ENCODE results near the gene NOTCH3. TPM values are rescaled to one million over a fixed set of nuclear protein-coding genes. Genes with fewer than 3 reads are reported as not detected.
A peak's percentile ranks its signal among the peaks of the same experiment; 100 is the strongest.

Gene NOTCH3
- polyA plus RNA-seq (2013, experiment 1 of 2) = 22.0 TPM
- 22.6 TPM for polyA plus RNA-seq (2013, experiment 2 of 2)

- Histone ChIP-seq H3K9ac (ENCODE audit: low read length) (peak within 1 kb of the TSS; percentile 84), H3K56ac (ENCODE audit: low read length) (peak within 1 kb of the TSS; percentile 89), H2BK120ac (ENCODE audit: low read depth, low read length) (peak within 1 kb of the TSS; percentile 89), H2BK5ac (ENCODE audit: low read length) (no peak within 1 kb of the TSS), H2BK15ac (replicated peaks; ENCODE audit: low read depth) (no peak within 1 kb of the TSS), H3K27me3 (ENCODE audit: insufficient read depth, low read length, poor library complexity) (no peaks in the 10 kb centered on the region), H3K4me3 (ENCODE audit: low read length) (peak within 1 kb of the TSS; percentile 89), H3K4ac (ENCODE audit: low read depth, low read length) (peak within 1 kb of the TSS; percentile 88), H3K36me3 (ENCODE audit: control insufficient read depth, insufficient read depth, low read length) (no peaks in the 10 kb centered on the region), H3K4me1 (ENCODE audit: control insufficient read depth, low read depth, low read length) (no peaks in the 10 kb centered on the region), H4K8ac (ENCODE audit: low read depth, low read length) (no peak within 1 kb of the TSS), H4K5ac (ENCODE audit: low read length) (no peak within 1 kb of the TSS), H3K18ac (ENCODE audit: low read length) (peak within 1 kb of the TSS; percentile 97), H2AK5ac (ENCODE audit: low read length) (no peak within 1 kb of the TSS), H3K4me2 (ENCODE audit: low read length) (peak within 1 kb of the TSS; percentile 75), H3K27ac (ENCODE audit: low read depth, low read length) (peak within 1 kb of the TSS; percentile 39), H3K79me2 (ENCODE audit: control insufficient read depth, insufficient read depth, low read length) (peaks cover 7% of the 10 kb centered on the region), H3K79me1 (ENCODE audit: low read length) (peaks cover 9% of the 10 kb centered on the region), H3K23ac (ENCODE audit: low read length) (peak within 1 kb of the TSS; percentile 66)
- DNase-seq = peak; percentile 43
- no CpG with 5 or more reads among the region's 74 CpGs for WGBS (ENCODE audit: extremely low coverage, insufficient coverage, low lambda C conversion rate)
Measured at GRCh38 chr19:15200553-15201364, at the start of gene NOTCH3. NOTCH3 (minus strand) TSS chr19:15200995; CDS start chr19:15200905, 90 bp downstream.

GRCh38 chr19:15250640-15250993, 49.8 kb upstream of the NOTCH3 start:
- Histone ChIP-seq H3K4ac (ENCODE audit: low read depth, low read length) (no peak overlapping the region), H3K56ac (ENCODE audit: low read length) (no peak overlapping the region), H3K27ac (ENCODE audit: low read depth, low read length) (no peak overlapping the region), H4K5ac (ENCODE audit: low read length) (no peak overlapping the region), H2AK5ac (ENCODE audit: low read length) (no peak overlapping the region), H2BK15ac (replicated peaks; ENCODE audit: low read depth) (no peak overlapping the region), H3K23ac (ENCODE audit: low read length) (no peak overlapping the region), H3K4me1 (ENCODE audit: control insufficient read depth, low read depth, low read length) (no peaks in the 10 kb centered on the region), H3K18ac (ENCODE audit: low read length) (no peak overlapping the region), H3K9ac (ENCODE audit: low read length) (no peak overlapping the region), H3K79me1 (ENCODE audit: low read length) (peaks cover 24% of the 10 kb centered on the region), H3K79me2 (ENCODE audit: control insufficient read depth, insufficient read depth, low read length) (peaks cover 19% of the 10 kb centered on the region), H2BK5ac (ENCODE audit: low read length) (no peak overlapping the region), H3K27me3 (ENCODE audit: insufficient read depth, low read length, poor library complexity) (no peaks in the 10 kb centered on the region), H2BK120ac (ENCODE audit: low read depth, low read length) (no peak overlapping the region), H3K4me2 (ENCODE audit: low read length) (no peak overlapping the region), H3K36me3 (ENCODE audit: control insufficient read depth, insufficient read depth, low read length) (peaks cover 40% of the 10 kb centered on the region), H4K8ac (ENCODE audit: low read depth, low read length) (no peak overlapping the region), H3K4me3 (ENCODE audit: low read length) (no peak overlapping the region)
- no CpG with 5 or more reads among the region's 1 CpG for WGBS (ENCODE audit: extremely low coverage, insufficient coverage, low lambda C conversion rate)
- no peak for DNase-seq

DNA sequence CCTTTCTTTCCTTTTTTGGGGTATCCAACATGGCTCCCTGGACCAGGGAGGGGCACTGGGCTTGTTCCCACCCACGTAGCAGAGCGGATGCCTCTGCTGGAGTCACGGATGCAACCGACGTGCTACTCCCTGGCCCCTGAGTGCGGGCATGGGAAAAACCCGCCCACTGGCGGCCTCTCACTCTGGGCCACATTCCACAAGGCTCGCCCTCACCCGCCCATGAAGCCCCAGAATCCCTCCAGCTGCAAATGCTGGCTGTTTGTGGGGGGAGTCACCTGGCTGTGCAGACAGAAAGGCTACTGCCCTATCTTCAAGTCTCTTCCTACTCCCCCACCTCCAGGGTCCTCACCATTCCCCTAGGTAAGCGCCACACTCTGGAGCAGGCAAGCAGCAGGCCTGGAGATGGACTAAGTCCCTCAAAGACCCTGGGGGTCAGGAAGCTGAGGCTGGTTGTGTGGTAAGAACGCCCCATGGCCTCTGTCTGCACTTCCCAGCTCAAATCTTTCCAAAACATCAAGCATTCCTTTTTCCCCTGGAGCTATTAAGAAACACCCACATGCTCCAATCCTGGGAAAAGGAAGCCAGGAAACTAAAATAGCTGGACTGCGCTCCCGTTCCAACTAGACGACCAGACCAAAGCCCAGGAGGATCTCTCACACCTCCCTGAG, 49.3 kb upstream of the NOTCH3 start:
- Histone ChIP-seq H4K5ac (ENCODE audit: low read length) (no peak overlapping the region), H3K18ac (ENCODE audit: low read length) (no peak overlapping the region), H3K27ac (ENCODE audit: low read depth, low read length) (no peak overlapping the region), H2BK120ac (ENCODE audit: low read depth, low read length) (no peak overlapping the region), H3K79me1 (ENCODE audit: low read length) (peaks cover 25% of the 10 kb centered on the region), H3K23ac (ENCODE audit: low read length) (no peak overlapping the region), H3K4ac (ENCODE audit: low read depth, low read length) (no peak overlapping the region), H4K8ac (ENCODE audit: low read depth, low read length) (no peak overlapping the region), H2BK5ac (ENCODE audit: low read length) (no peak overlapping the region), H3K79me2 (ENCODE audit: control insufficient read depth, insufficient read depth, low read length) (peaks cover 19% of the 10 kb centered on the region), H2AK5ac (ENCODE audit: low read length) (no peak overlapping the region), H3K9ac (ENCODE audit: low read length) (no peak overlapping the region), H3K4me2 (ENCODE audit: low read length) (no peak overlapping the region), H3K36me3 (ENCODE audit: control insufficient read depth, insufficient read depth, low read length) (peaks cover 37% of the 10 kb centered on the region), H2BK15ac (replicated peaks; ENCODE audit: low read depth) (no peak overlapping the region), H3K4me3 (ENCODE audit: low read length) (no peak overlapping the region), H3K4me1 (ENCODE audit: control insufficient read depth, low read depth, low read length) (no peaks in the 10 kb centered on the region), H3K56ac (ENCODE audit: low read length) (no peak overlapping the region), H3K27me3 (ENCODE audit: insufficient read depth, low read length, poor library complexity) (no peaks in the 10 kb centered on the region)
- DNase-seq = no peak
- no CpG with 5 or more reads among the region's 15 CpGs for whole genome bisulfite sequencing (ENCODE audit: extremely low coverage, insufficient coverage, low lambda C conversion rate)

DNA sequence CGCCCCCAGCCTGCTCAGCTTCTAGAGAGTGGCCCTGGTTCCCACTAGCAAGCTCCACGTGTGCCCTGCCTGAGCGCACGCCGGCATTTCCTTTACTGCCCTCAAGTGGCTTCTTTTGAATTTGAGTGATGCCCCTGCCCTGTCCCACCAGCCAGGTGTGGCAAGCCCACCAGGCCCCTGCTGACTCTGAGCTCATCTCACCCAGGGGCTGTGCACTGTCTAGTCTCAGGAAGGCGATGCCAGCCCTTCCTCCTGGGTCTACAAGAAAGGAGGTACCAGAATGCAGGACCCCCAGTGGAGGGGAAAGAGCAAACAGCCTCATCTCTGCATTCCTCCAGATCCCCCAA, 48.7 kb upstream of the NOTCH3 start:
- WGBS (ENCODE audit: extremely low coverage, insufficient coverage, low lambda C conversion rate) = no CpG with 5 or more reads among the region's 6 CpGs
- Histone ChIP-seq H3K9ac (ENCODE audit: low read length) (no peak overlapping the region), H3K4ac (ENCODE audit: low read depth, low read length) (no peak overlapping the region), H3K79me1 (ENCODE audit: low read length) (peaks cover 25% of the 10 kb centered on the region), H2BK5ac (ENCODE audit: low read length) (no peak overlapping the region), H3K79me2 (ENCODE audit: control insufficient read depth, insufficient read depth, low read length) (peaks cover 19% of the 10 kb centered on the region), H4K8ac (ENCODE audit: low read depth, low read length) (no peak overlapping the region), H3K4me1 (ENCODE audit: control insufficient read depth, low read depth, low read length) (no peaks in the 10 kb centered on the region), H3K36me3 (ENCODE audit: control insufficient read depth, insufficient read depth, low read length) (peaks cover 35% of the 10 kb centered on the region), H4K5ac (ENCODE audit: low read length) (no peak overlapping the region), H3K23ac (ENCODE audit: low read length) (no peak overlapping the region), H2BK120ac (ENCODE audit: low read depth, low read length) (no peak overlapping the region), H3K4me3 (ENCODE audit: low read length) (no peak overlapping the region), H2AK5ac (ENCODE audit: low read length) (no peak overlapping the region), H3K27ac (ENCODE audit: low read depth, low read length) (no peak overlapping the region), H3K4me2 (ENCODE audit: low read length) (no peak overlapping the region), H2BK15ac (replicated peaks; ENCODE audit: low read depth) (no peak overlapping the region), H3K18ac (ENCODE audit: low read length) (no peak overlapping the region), H3K56ac (ENCODE audit: low read length) (no peak overlapping the region), H3K27me3 (ENCODE audit: insufficient read depth, low read length, poor library complexity) (no peaks in the 10 kb centered on the region)
- no peak for DNase-seq

- Histone ChIP-seq H4K5ac (ENCODE audit: low read length) (no peak overlapping the region), H3K27ac (ENCODE audit: low read depth, low read length) (no peak overlapping the region), H4K8ac (ENCODE audit: low read depth, low read length) (no peak overlapping the region), H3K9ac (ENCODE audit: low read length) (no peak overlapping the region), H2BK5ac (ENCODE audit: low read length) (no peak overlapping the region), H2BK120ac (ENCODE audit: low read depth, low read length) (no peak overlapping the region), H3K23ac (ENCODE audit: low read length) (no peak overlapping the region), H3K56ac (ENCODE audit: low read length) (no peak overlapping the region), H3K4me1 (ENCODE audit: control insufficient read depth, low read depth, low read length) (no peaks in the 10 kb centered on the region), H3K18ac (ENCODE audit: low read length) (no peak overlapping the region), H2BK15ac (replicated peaks; ENCODE audit: low read depth) (no peak overlapping the region), H3K79me1 (ENCODE audit: low read length) (peaks cover 25% of the 10 kb centered on the region), H2AK5ac (ENCODE audit: low read length) (no peak overlapping the region), H3K36me3 (ENCODE audit: control insufficient read depth, insufficient read depth, low read length) (peaks cover 32% of the 10 kb centered on the region), H3K4ac (ENCODE audit: low read depth, low read length) (no peak overlapping the region), H3K27me3 (ENCODE audit: insufficient read depth, low read length, poor library complexity) (no peaks in the 10 kb centered on the region), H3K4me2 (ENCODE audit: low read length) (no peak overlapping the region), H3K79me2 (ENCODE audit: control insufficient read depth, insufficient read depth, low read length) (peaks cover 19% of the 10 kb centered on the region), H3K4me3 (ENCODE audit: low read length) (no peak overlapping the region)
- no CpG with 5 or more reads among the region's 19 CpGs for WGBS (ENCODE audit: extremely low coverage, insufficient coverage, low lambda C conversion rate)
- no peak for DNase-seq
Measured at GRCh38 chr19:15248648-15249527, 48.1 kb upstream of the NOTCH3 start.

Measured in mesendoderm (in vitro differentiated cells).